Measurements from ENCODE around the gene KIAA0232.
"Not testable (repeated sequence)": the region's sequence is repeated elsewhere in the genome, so short reads cannot be mapped to it uniquely, and the experiment has no call there.

KIAA0232 gene

DNA sequence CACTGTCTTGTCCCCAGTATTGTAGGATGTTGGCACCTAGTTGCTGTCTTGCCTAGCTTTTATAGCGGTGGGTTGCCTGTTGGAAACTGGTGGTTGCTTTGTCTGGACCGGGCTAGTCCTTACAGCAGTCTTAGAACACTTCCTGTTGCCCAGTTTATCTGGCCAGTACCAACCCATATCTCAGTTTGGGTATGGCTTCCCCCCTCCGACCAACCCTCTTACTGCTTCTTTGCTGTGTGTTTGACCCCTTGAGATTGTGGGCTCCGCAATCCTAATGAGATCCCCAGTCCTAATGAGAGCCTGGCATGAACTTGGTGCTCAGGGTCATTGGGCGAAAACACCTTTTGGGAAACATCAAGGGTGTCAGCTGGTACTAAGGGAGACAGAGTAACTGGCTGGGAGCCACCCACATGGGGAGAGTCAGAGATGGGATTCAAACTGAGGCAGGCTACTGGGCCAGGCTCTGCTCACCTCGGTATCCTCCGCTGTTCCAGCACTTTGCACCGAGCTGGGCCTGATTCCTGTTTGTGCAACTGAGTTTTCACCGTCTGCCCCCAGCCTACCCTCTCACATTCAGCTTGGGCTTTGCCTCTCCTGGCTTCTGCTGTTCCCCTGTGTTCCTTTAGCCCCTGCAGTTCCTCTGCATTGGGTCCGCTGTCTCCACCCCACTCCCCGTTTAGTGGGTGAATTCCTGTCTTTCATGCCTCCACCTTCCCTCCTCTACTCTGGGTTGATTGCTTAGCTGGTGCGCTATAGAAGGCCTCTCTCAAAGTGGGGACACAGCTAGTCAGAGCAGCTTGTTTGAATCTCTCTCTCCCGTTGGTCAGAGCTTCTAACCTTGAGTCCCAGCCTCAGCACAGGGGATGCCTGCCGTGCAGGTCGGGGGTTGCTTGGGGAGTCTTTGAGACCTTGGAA, 128.7 kb downstream of the KIAA0232 start:
- H3K9me3 ChIP-seq (ENCODE audit: low read depth, low read length): no peaks in the 10 kb centered on the region
- H3K9ac ChIP-seq (ENCODE audit: insufficient read length): no peak overlapping the region
- TF ChIP-seq FOXP2 (optimal IDR thresholded peaks at IDR 0.05; ENCODE audit: control extremely low read depth, extremely low read length, insufficient read depth): no peak
- TF ChIP-seq EZH2 (IDR thresholded peaks at IDR 0.05): no peak
- no peak for TF ChIP-seq POLR2AphosphoS5 (IDR thresholded peaks at IDR 0.05; ENCODE audit: borderline replicate concordance, low read depth, low read length)
- H3K36me3 ChIP-seq (ENCODE audit: insufficient read depth, low read length): no peaks in the 10 kb centered on the region
- H3K4me3 ChIP-seq: peak overlapping the region; percentile 70
- no peak overlapping the region for H3K27ac ChIP-seq
- no peak for DNase-seq (ENCODE audit: low read depth, low spot score)

DNA sequence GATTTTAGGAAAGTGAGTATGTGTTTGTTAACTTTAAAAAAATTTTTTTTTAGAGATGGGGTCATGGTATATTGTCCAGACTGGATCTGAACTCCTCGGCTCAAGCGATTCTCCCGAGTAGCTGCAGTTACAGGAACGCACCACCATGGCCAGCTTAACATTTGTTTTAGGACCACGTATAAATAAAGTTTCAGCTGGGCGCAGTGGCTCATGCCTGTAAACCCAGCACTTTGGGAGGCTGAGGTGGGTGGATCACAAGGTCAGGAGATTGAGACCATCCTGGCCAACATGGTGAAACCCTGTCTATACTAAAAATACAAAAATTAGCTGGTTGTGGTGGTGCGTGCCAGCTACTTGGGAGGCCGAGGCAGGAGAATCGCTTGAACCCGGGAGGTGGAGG, 129.4 kb downstream of the KIAA0232 start:
- not testable (repeated sequence) for H3K4me3 ChIP-seq; H3K9ac ChIP-seq (ENCODE audit: insufficient read length); H3K27ac ChIP-seq; H3K36me3 ChIP-seq (ENCODE audit: insufficient read depth, low read length); H3K9me3 ChIP-seq (ENCODE audit: low read depth, low read length); DNase-seq (ENCODE audit: low read depth, low spot score)

- TF ChIP-seq EZH2 (IDR thresholded peaks at IDR 0.05) (no peak), FOXP2 (optimal IDR thresholded peaks at IDR 0.05; ENCODE audit: control extremely low read depth, extremely low read length, insufficient read depth) (no peak), POLR2AphosphoS5 (IDR thresholded peaks at IDR 0.05; ENCODE audit: borderline replicate concordance, low read depth, low read length) (no peak)
- Histone ChIP-seq H3K9ac (ENCODE audit: insufficient read length) (no peak overlapping the region), H3K9me3 (ENCODE audit: low read depth, low read length) (no peaks in the 10 kb centered on the region), H3K27ac (no peak overlapping the region), H3K36me3 (ENCODE audit: insufficient read depth, low read length) (no peaks in the 10 kb centered on the region), H3K4me3 (no peak overlapping the region)
- DNase-seq (ENCODE audit: low read depth, low spot score): no peak
Measured at GRCh38 chr4:6912441-6912840, 129.9 kb downstream of the KIAA0232 start.

DNA sequence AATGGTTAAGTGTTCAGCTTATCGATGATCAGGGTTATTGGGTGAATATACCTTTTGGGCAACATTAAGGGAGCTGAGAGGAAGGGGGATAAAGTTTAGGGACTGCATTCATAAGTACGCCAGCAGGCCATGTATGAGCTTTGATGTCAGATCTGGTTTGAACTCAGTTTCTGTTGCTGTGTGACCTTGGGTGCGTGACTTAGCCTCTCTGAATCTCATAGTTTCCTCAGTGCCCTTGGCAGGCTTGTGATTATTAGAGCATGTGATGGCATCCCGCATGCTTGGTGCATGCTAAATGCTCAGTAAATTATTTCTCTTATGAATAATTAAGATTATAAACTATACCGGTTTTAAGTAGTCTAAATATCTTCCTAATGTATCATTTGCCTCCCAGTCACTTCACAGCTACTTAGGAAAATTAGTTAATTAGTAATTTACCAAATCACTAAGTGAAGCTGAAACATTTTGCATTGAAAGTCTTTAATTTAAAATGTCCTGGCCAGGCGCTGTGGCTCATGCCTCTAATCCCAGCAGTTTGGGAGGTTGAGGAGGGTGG, 130.9 kb downstream of the KIAA0232 start:
- H3K36me3 ChIP-seq (ENCODE audit: insufficient read depth, low read length): no peaks in the 10 kb centered on the region
- H3K9ac ChIP-seq (ENCODE audit: insufficient read length): no peak overlapping the region
- no peaks in the 10 kb centered on the region for H3K9me3 ChIP-seq (ENCODE audit: low read depth, low read length)
- no peak overlapping the region for H3K4me3 ChIP-seq
- no peak for DNase-seq (ENCODE audit: low read depth, low spot score)
- TF ChIP-seq FOXP2 (optimal IDR thresholded peaks at IDR 0.05; ENCODE audit: control extremely low read depth, extremely low read length, insufficient read depth) (no peak), POLR2AphosphoS5 (IDR thresholded peaks at IDR 0.05; ENCODE audit: borderline replicate concordance, low read depth, low read length) (no peak)
- no peak overlapping the region for H3K27ac ChIP-seq

DNA sequence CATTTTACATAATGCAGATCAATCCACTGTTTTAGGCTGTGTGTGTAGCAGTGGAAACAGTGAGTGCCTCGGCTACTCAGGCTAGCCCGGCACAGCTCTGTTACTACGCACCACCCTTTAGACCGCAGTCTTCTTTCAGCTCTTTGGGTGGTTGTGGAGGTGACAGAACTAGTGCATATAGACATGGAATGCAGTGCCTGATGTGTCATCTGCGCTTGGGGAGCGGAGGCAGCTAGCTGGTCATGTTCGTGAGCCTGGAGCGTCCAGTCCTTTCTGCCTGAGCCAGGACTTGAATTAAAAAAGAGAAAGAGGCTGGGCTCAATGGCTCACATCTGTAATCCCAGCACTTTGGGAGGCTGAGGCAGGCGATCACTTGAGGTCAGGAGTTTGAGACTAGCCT, 131.9 kb downstream of the KIAA0232 start:
- Histone ChIP-seq H3K27ac (no peak overlapping the region), H3K36me3 (ENCODE audit: insufficient read depth, low read length) (no peaks in the 10 kb centered on the region), H3K9ac (ENCODE audit: insufficient read length) (no peak overlapping the region), H3K4me3 (no peak overlapping the region), H3K9me3 (ENCODE audit: low read depth, low read length) (no peaks in the 10 kb centered on the region)
- no peak for DNase-seq (ENCODE audit: low read depth, low spot score)
- TF ChIP-seq EZH2 (IDR thresholded peaks at IDR 0.05): no peak

DNA sequence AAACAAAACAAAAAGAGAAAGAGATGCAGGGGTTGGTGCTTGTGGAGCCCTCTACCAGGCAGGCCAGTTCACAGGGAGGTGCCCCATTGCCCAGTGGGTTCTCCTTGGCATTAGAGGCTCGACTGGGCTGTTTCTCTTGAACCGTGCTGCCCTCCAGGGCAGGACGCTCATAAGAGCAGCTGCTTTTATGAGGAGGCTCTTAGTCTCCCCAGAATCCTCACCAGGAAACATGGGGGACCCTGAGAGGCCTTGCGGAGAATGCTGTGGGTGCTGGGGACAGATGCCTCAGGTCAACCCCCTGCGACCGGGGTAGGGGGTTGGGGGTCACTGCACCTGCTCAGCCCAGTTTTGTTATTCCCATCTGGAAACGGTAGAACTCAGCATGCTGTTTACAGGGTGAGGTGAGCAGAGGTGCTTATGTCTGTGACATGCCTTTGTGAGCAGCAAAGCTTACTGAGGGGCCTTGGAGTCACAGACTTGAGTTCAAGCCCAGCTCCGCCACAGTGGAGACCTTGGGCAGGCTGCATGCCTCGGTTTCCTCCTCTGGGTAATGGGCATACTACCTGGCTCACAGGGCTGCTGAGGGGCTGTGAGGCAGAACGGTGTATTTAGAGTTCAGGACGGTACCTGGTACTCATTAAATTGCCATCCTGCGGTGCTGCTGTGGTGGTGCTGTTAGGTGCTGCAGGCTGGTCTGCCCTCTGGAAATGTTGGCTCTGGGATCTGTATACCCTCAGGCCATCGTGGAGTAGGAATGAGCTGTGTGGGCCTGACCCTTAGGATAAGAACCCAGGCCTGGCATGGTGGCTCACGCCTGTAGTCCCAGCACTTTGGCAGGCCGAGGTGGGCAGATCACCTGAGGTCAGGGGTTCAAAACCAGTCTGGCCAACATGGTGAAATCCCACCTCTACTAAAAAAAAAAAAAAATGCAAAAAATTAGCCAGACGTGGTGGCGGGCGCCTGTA, 132.8 kb downstream of the KIAA0232 start:
- DNase-seq (ENCODE audit: low read depth, low spot score): no peak
- Histone ChIP-seq H3K27ac (no peak overlapping the region), H3K9me3 (ENCODE audit: low read depth, low read length) (no peaks in the 10 kb centered on the region), H3K4me3 (no peak overlapping the region), H3K36me3 (ENCODE audit: insufficient read depth, low read length) (no peaks in the 10 kb centered on the region), H3K9ac (ENCODE audit: insufficient read length) (no peak overlapping the region)
- TF ChIP-seq EZH2 (IDR thresholded peaks at IDR 0.05) (no peak), FOXP2 (optimal IDR thresholded peaks at IDR 0.05; ENCODE audit: control extremely low read depth, extremely low read length, insufficient read depth) (no peak), POLR2AphosphoS5 (IDR thresholded peaks at IDR 0.05; ENCODE audit: borderline replicate concordance, low read depth, low read length) (no peak)

DNA sequence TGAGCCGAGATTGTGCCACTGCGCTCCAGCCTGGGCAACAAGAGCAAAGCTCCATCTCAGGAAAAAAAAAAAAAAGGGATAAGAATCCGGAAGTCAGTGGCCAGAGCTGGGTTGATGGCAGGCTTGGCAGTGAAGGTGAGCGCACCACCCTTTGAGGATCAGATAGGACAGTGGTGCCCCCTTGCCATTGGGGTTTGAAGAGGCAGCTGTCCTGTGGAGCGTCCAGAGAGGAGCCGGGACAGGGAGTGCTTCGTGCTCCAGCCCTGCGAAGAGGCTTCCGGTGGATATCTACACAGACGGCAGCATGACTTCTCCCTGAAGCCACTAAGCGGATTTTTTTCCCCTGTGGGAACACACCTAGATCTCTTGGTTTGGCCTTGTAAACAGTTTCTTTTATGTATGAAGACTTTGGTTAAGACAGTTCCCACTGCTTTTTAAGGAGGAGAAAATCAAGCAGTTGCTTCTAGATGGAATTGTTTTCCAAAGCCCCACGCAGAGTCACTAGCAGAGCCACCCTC, 133.6 kb downstream of the KIAA0232 start:
- Histone ChIP-seq H3K36me3 (ENCODE audit: insufficient read depth, low read length) (no peaks in the 10 kb centered on the region), H3K9me3 (ENCODE audit: low read depth, low read length) (no peaks in the 10 kb centered on the region), H3K9ac (ENCODE audit: insufficient read length) (no peak overlapping the region), H3K27ac (no peak overlapping the region), H3K4me3 (no peak overlapping the region)
- DNase-seq (ENCODE audit: low read depth, low spot score): no peak
- TF ChIP-seq EZH2 (IDR thresholded peaks at IDR 0.05) (no peak), POLR2AphosphoS5 (IDR thresholded peaks at IDR 0.05; ENCODE audit: borderline replicate concordance, low read depth, low read length) (no peak), FOXP2 (optimal IDR thresholded peaks at IDR 0.05; ENCODE audit: control extremely low read depth, extremely low read length, insufficient read depth) (no peak)
